Tibial nerve (tissue), 4 donors: Measurements from ENCODE around the gene SERPINB5.

Source experiments
- CTCF ChIP-seq, 5 experiments: fragments of 200-600 bp in 3 of 5; fragments of 450-650 bp in 2 of 5; sonication (generic) in 3 of 5; IDR thresholded peaks; one replicate each; pipeline ENCODE4 v1.5.1; 2016 to 2019; ENCODE audit warnings: antibody characterized with exemption in 5 of 5, mild to moderate bottlenecking in 3 of 5, moderate library complexity in 2 of 5
- EP300 ChIP-seq, 2 donors: sonication (generic); formaldehyde crosslinking; IDR thresholded peaks; one replicate each; pipeline ENCODE4 v1.6.1; 2017; ENCODE audit warnings: antibody characterized with exemption in 2 of 2, mild to moderate bottlenecking in 1 of 2
- POLR2A ChIP-seq, 2 donors: fragments of 450-650 bp; IDR thresholded peaks; one replicate each; pipeline ENCODE4 v1.6.1; 2017; ENCODE audit warnings: antibody characterized with exemption in 2 of 2, mild to moderate bottlenecking in 2 of 2, moderate library complexity in 2 of 2

DNA sequence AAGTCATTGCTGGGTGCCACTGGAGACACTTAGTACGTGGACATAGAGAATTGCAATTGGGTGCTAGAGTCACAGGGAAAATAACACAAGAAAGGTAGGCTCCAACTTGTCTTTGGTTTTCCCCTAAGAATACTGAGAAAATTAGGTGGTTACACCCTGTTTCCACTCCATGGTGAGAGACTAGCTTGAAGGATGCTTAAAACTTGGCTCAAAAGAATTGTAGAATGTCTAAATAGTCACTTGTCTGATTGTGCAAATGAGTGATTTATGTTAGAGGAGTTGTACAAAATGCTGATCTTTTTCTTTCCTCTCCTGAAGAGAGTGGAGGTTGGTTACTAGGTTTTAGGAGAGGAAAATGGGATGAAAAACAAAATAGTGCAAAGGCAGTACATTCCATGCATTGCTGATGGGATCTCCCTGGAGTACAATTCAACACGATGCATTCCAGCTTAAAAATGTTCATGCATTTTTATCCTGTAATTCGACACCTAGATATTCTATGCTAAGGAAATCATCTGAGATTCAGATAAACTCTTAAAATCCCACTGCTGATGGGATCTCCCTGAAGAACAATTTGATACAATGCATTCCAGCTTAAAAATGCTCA is 63.2 kb downstream of the SERPINB5 start:
- TF ChIP-seq CTCF (IDR thresholded peaks at IDR 0.05), result no peak
- TF ChIP-seq POLR2A (IDR thresholded peaks at IDR 0.05), result no peak
- TF ChIP-seq EP300 (IDR thresholded peaks at IDR 0.05), result no peak
